HG03108 (cell line): ENCODE data around the gene DIS3L2.
"Not testable (repeated sequence)": the region's sequence is repeated elsewhere in the genome, so short reads cannot be mapped to it uniquely, and the experiment has no call there.

Source experiments
- ATAC-seq: cut with Tn5 transposase; IDR thresholded peaks from one replicate; pipeline ENCODE4 v1.9.1; 2021; ENCODE audit warnings: moderate library complexity; ENCODE audit not compliant: unreplicated experiment

The DIS3L2 gene

GRCh38 chr2:232378735-232379151, 417.2 kb downstream of the DIS3L2 start, which contains the start of gene ALPP:
Gene ALPP, plus strand, starts transcription at chr2:232378751. Its CDS starts 52 bp downstream, at chr2:232378803.
- ATAC-seq, result not testable (repeated sequence)

DNA sequence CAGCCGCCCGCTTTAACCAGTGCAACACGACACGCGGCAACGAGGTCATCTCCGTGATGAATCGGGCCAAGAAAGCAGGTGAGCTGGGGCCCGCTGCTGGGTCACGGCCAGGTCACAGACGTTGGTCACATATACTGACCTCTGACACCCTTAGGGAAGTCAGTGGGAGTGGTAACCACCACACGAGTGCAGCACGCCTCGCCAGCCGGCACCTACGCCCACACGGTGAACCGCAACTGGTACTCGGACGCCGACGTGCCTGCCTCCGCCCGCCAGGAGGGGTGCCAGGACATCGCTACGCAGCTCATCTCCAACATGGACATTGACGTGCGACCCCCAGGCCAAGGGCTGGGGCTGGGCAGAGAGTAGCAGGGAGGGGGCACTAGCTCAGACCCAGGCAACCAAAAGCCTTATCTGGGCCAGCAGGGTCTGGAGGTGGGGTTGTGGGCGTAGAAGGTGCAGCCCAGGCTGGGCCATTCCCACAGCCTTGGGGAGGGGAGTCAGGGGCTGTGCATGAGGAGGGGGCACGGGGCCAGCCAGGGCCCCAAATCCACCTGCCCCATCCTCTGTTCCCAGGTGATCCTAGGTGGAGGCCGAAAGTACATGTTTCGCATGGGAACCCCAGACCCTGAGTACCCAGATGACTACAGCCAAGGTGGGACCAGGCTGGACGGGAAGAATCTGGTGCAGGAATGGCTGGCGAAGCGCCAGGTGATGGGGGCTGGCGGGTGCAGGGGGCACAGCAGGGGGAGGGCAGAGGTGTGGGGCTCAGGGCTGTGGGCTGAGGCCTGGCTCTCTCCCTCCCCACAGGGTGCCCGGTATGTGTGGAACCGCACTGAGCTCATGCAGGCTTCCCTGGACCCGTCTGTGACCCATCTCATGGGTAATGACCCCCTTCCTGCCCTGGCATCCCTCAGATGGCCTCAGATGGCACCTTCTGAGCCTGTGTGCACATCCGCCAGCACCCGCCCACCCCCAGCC, 418.4 kb downstream of the DIS3L2 start:
- not testable (repeated sequence) for ATAC-seq

DNA sequence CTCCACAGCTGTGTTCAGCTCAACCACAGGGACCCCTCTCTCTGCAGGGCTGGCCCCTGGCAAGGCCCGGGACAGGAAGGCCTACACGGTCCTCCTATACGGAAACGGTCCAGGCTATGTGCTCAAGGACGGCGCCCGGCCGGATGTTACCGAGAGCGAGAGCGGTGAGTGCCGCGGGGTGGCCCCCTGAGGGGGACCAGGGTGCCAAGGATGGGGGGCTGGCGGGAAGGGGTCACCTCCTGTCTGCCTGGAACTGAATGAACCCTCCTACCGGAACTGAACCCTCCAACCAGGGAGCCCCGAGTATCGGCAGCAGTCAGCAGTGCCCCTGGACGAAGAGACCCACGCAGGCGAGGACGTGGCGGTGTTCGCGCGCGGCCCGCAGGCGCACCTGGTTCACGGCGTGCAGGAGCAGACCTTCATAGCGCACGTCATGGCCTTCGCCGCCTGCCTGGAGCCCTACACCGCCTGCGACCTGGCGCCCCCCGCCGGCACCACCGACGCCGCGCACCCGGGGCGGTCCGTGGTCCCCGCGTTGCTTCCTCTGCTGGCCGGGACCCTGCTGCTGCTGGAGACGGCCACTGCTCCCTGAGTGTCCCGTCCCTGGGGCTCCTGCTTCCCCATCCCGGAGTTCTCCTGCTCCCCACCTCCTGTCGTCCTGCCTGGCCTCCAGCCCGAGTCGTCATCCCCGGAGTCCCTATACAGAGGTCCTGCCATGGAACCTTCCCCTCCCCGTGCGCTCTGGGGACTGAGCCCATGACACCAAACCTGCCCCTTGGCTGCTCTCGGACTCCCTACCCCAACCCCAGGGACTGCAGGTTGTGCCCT, 419.9 kb downstream of the DIS3L2 start:
- not testable (repeated sequence) for ATAC-seq

- no peak for ATAC-seq
Observed at GRCh38 chr2:232382331-232383225, 421.1 kb downstream of the DIS3L2 start.

DNA sequence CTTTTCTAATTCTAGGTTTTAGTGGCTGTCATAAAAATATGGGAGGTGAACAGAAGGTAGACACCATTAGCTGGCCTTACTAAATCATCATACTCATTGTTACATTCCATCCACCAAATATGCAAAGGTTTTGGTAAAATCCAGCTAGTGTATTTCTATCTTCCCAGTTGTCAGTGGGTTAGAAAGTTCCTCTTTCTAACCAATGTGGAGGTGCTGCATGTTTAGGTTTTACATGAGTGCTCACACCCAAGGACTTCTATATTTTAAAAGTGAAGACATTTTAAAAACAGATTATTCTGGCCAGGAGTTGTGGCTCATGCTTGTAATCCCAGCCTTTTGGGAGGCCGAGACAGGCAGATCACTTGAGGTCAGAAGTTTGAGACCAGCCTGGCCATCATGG, 423.0 kb downstream of the DIS3L2 start:
- no peak for ATAC-seq

- ATAC-seq, result not testable (repeated sequence)
Observed at GRCh38 chr2:232385058-232385457, 423.5 kb downstream of the DIS3L2 start.

GRCh38 chr2:232385660-232386489, 424.4 kb downstream of the DIS3L2 start:
- ATAC-seq, result no peak

DNA sequence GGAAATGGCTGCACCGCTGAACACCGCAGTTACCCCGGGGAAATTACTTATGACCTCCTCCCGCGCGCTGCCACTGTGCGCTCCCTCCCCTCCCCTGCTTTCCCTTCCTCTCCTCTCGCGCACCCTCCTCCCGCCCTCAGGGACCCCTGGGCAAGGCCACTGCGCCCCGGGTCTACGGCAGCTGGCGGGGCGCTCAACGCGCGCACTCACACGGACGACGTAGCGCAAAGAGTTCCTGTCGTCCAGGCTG, 424.9 kb downstream of the DIS3L2 start:
- no peak for ATAC-seq
